G401 (cell line): ENCODE measurements around the gene ACP7. TPM values are rescaled to one million over a fixed set of nuclear protein-coding genes. Genes with fewer than 3 reads are reported as not detected.
"Not testable (repeated sequence)": the region's sequence is repeated elsewhere in the genome, so short reads cannot be mapped to it uniquely, and the experiment has no call there.

Experiments
- DNase-seq: peaks from one replicate; pipeline ENCODE4 v3.0.0-alpha.2; 2015; ENCODE audit warnings: low spot score
- in situ Hi-C: cut with HindIII; loops from 2 replicates; pipeline ENCODE4 v1.10.0; 2016; ENCODE audit warnings: low sequenced_read_pairs, mixed read lengths
- total RNA-seq: library from RNA; depleted of rRNA; stranded (reverse); fragments of >200 nt; shearing (Covaris generic); gene quantifications from 2 replicates; pipeline ENCODE4 v1.2.3, GENCODE V29; 2014

Gene ACP7
- total RNA-seq, 1 experiment from 2014 or later: not detected

DNA sequence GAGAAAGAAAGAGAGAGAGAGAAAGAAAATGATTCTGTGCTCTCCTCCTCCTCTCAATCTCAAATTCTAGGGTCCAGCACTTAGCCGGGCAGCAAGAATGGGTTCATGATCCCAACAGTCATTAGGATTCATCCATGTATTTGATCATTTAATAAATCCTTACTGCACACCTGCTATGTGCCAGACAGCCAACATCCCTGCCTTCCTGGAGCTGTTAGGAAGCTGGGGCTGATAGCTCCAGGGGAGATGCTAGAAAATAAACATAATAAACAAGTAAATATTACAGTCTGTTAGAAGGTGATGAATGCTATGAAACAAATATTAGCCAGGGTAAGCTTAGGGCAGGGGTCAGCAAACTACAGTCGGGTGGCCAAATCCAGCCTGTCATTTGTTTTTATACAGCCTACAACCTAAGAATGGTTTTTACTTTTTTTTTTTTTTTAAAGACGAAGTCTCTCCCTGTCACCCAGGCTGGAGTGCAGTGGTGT is 9.9 kb upstream of the ACP7 start:
- in situ Hi-C loops: no loop called here

DNA sequence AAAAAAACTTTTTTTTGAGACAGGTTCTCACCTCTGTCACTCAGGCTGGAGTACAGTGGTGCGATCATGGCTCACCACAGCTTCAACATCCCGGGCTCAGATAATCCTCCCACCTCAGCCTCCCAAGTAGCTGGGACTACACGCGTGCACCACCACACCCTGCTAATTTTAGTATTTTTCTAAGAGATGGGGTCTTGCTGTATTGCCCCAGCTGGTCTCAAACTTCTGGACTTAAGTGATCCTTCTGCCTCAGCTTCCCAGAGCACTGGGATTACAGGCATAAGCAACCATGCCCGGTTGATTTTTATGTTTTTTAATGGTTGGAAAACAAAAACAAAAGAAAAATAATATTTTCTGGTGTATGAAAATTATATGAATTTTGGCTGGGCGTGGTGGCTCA is 9.2 kb upstream of the ACP7 start:
- DNase-seq: no peak
- in situ Hi-C loops: no loop called here

More for the DNA sequence above, 9.9 kb upstream of the ACP7 start:
- DNase-seq: no peak

DNA sequence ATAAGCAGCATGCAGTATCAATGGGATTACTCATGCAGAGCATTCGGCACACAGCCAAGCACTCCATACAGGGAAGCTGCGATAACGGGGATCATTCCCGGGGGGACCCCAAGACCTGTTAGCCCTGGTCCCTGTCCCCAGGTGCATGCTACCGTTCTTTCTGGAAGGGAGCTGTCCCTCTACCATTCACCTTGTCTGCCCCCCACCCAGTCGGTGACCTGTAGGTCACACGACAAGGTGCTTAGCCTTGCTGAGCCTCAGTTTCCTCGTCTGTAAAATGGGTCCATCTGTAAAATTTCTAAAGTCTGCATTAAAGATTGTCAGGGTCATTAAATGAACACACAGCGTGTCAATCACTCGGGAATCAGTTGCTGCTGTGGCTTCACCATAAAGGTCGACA is 6.8 kb upstream of the ACP7 start:
- DNase-seq: no peak
- in situ Hi-C loops: no loop called here

DNA sequence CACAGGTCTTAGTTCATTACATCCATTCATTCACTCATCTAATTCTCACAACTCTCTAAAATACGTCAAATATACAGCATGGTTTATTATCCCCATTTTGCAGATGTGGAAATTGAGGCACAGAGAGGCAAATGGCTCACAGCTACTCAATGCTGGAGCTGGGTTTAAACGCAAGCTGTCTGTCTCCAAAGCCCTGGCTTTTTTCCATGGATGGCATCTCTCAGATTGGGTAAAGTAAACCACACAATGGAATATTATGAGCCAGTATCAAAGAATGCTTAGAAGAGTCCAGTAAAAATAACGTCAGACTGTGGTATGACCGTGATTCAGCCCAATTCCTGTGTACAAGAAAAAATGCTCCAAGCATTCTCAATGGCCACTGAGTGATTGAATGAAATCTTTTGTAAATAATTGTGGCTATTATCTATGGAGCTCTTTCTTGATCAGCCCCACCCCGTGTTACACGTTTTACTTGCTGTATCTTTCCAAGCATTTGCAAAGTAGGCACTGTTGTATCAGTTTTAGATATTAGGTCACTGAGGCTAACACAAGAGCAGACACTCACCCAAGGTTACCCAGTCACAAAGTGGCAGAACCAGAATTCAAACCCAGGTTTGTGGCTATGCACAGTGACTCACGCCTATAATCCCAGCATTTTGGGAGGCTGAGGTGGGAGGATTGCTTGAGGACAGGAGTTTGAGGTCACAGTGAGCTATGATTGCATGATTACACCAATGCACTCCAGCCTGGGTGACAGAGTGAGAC is 5.5 kb upstream of the ACP7 start:
- no peak for DNase-seq
- in situ Hi-C loops: no loop called here

DNA sequence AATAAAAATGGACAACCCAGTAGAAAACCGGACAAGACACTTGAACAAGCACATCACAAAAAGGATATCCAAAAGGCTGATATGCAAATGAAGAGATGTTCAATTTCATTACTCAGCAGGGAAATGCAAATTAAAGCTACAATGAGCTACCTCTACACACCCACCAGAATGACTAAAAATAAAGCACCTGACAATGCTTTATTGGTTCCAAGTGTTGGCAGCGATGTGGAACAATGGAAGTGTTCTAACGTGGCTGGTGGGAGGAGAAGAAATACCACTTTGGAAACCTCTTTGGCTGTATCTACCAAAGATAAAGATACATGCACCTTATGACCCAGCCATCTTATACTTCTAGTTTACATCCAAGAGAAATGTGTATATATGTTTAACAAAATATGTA is 3.7 kb upstream of the ACP7 start:
- DNase-seq: peak; percentile 47

DNA sequence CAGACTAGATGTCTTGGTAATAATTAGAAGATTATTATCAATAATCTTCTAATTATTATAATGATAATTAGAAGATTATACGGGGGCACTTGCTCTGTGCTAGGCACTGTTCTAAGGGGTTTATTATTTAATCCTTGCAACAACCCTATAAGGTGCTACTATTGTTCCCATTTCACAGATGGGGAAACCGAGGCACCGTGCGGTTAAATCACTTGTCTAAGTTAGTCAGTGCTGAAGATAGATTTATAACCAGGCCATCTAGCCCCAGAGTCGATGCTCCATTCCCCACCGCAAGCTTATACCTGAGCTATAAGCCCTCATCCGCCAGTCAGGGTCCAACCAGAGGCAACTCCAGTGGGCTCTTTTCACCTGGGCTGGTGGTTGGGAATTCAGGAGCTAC is 2.0 kb upstream of the ACP7 start:
- DNase-seq: no peak

More for the DNA sequence above, 3.7 kb upstream of the ACP7 start:
- in situ Hi-C loops: no loop called here

DNA sequence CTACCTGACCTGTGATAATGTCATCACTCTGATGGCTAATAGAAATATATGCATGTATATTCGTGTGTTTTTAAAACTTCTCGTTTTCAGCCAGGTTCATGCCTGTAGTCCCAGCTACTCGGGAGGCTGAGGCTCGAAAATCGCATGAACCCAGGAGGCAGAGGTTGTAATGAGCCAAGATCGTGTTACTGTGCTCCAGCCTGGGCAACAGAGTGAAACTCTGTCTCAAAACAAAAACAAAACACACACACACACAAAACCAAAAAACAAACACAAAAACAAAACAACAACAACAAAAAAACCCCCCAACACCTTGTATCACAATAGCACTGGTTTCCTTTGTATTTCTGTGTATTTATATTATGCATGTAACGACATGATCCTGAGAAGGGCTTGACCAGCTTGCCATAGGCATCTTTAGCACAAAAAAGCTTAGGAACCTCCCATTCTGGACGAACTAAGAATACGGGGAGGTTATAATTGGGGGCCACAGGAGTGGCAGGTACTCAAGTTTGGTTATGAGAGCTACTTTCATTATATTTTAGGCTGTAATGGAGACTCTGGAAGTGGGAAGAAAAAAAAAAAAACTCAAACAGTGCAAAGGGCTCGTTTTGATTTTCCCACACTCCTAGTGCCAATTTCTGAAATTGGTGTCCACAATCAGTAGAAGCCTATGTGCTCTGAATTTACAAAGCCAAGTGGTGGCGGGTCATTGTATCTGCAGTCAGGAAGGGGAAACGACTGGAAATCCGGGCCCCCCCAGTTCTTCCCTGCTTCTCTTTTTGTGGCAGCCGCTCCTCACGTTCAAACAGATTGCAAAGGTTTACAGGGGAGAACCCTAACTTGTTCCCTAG is 1.2 kb upstream of the ACP7 start:
- DNase-seq: peak; percentile 78
- in situ Hi-C loops: no loop called here

More for the DNA sequence above, 2.0 kb upstream of the ACP7 start:
- in situ Hi-C loops: no loop called here

DNA sequence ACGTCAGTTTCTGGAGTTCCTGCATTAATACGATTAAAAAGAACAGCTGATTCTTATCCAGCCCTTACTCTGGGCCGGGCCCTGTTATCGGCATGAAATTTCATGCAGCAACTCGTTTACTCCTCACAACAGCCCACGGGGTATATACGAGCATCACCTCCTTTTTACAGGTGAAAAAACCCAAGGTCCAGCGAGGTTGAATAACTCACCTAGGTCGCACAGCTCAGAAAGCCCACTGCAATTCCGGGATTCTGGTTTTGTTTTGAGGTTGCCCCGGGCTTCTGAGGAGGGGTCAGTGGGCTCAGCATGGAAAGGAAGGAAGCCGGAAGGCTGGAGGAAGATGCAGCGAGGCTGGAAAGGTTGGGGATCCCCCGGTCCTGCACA is 577 bp upstream of the ACP7 start:
- in situ Hi-C loops: no loop called here
- DNase-seq: no peak

DNA sequence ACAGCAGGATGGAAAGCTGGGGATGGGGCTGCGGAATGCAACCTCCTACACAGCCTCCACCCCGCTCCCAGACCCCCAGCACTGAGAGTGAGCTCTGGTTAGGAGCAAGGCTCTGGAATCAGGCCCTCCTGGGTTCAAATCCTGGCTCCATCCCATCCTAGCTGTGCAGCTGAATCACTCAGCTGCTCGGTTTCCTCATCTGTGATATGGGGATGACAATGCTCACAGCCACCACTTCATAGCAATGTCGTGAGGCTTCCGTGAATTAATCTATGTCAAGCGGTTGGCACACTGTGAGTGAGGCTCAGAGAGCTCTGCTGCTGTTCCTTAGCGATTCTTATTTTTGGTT is 538 bp downstream of the ACP7 start:
- in situ Hi-C loops: no loop called here
- DNase-seq: peak; percentile 39

DNA sequence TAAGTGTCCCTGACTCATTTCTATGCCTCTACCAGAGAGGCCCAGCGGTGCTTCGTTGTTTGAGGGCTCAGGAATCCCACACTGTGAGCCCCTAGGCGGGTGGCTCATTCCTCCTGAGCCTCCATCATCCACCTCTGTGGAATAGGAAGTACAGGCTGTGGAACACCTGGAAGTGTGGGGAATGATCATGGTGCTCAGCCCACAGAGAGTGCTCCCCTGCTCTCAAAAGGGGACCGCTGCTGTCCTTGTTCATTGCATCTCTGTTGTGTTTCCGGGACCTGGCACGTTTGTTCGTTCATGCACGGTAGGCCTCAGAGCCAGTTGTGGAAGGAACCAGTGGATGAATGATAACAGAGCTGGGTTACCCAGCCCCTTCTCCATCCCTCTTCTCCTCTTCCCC is 1.2 kb downstream of the ACP7 start:
- in situ Hi-C loops: no loop called here
- DNase-seq: peak; percentile 33

DNA sequence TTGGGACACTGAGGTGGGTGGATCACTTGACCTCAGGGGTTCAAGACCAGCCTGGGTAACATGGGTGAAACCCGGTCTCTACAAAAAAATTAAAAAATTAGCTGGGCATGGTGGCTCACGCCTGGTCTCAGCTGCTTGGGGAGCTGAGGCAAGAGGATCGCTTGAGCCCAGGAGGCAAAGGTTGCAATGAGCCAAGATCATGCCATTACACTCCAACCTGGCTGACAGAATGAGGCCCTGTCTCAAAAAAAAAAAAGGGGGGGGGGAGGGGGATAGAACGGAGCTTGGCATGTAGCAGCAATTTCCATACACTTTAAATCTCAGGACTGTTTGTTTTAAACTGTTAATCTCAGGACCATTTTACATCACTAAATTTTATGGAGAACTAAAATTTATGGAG is 2.2 kb downstream of the ACP7 start:
- peak; percentile 64 for DNase-seq
- in situ Hi-C loops: no loop called here

DNA sequence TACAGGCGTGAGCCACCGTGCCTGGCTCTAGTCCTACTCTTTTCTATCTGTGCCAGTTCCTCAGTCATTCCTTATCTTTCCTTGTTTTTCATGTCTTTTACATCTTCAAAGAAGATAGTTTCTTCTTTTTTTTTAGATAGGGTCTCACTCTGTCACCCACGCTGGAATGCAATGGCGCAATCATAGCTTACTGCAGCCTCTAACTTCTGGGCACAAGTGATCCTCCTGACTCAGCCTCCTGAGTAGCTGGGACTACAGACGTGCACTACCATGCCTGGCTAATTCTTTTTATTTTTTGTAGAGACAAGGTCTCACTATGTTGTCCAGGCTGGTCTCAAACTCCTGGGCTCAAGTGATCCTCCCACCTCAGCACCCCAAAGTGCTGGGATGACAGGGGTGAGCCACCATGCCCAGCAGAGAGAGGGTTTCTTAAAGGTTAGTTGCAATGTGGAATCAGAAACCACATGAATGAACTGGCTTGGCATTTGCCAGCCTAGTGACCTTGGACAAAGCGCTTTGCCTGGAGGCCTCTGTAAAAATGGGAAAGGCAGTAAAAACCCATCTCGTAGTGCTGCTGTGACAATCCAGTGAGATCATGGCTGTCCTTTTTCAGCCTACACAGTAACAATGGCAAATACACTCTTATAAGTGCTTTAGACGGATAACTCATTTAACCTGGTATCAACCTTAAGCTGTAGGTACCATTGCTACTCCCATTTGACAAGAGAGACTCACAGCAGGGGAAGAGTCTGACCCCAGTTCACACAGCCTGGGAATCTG is 3.9 kb downstream of the ACP7 start:
- in situ Hi-C loops: no loop called here

DNA sequence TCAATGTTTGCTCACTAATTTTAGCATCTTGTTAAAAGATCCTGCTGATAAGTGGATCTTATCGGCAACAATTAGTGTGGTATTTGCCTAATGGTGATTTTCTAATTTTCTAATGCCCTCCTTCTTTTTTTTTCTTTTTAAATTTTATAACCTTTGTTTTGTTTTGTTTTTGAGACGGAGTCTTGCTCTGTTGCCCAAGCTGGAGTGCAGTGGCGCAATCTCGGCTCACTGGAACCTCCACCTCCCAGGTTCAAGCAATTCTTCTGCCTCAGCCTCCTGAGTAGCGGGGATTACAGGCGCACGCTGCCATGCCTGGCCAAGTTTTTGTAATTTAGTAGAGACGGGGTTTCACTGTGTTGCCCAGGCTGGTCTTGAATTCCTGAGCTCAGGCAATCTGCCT is 5.8 kb downstream of the ACP7 start:
- in situ Hi-C loops, DNase-seq: not testable (repeated sequence)

More for the DNA sequence above, 3.9 kb downstream of the ACP7 start:
- DNase-seq: no peak

DNA sequence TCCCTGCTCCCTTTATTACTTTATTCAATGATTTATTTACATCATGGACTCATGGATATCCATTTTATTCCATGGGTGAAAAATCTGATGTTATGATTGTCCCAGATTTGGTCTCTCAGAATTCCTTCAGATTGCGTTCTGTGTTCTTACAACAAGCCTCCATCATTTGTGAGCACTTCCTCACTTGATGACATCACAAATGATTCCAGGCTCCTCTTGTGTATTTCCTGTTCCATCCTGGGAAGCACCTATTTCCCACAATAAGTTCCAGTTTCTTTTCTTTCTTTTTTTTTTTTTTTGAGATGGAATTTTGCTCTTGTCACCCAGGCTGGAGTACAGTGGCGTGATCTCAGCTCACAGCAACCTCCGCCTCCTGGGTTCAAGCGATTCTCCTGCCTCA is 6.7 kb downstream of the ACP7 start:
- no peak for DNase-seq
- in situ Hi-C loops: no loop called here

DNA sequence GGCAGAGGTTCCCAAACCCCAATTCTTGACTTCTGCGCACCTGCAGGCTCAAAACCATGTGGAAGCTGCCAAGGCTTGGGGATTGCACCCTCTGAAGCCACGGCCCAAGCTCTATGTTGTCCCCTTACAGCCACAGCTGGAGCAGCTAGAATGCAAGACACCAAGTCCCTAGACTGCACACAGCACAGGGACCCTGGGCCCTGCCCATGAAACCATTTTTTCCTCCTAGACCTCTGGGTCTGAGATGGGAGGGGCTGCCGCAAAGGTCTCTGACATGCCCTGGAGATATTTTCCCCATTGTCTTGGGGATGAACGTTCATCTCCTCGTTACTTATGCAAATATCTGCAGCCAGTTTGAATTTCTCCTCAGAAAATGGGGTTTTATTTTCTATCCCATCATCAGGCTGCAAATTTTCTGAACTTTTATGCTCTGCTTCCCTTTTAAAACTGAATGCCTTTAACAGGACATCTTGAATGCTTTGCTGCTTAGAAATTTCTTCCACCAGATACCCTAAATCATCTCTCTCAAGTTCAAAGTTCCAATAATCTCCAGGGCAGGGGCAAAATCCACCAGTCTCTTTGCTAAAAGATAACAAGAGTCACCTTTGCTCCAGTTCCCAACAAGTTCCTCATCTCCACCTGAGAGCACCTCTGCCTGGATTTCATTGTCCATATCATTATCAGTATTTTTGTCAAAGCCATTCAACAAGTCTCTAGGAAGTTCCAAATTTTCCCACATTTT is 11.8 kb downstream of the ACP7 start:
- in situ Hi-C loops, DNase-seq: not testable (repeated sequence)

DNA sequence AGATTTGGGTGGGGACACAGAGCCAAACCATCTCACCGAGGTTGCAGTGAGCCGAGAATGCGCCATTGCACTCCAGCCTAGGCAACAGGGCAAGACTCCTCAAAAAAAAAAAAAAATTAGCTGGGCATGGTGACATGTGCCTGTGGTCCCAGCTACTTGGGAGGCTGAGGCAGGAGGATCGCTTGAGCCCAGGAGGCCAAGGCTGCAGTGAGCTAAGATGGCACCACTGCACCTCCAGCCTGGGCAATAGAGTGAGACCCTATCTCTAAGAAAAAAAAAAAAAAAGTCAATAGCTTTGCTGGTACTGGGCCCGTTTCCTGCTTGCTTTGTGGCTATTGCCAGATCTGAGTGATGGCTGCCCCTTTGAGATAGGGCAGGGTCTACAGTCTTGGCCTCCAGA is 13.1 kb downstream of the ACP7 start:
- DNase-seq: no peak

DNA sequence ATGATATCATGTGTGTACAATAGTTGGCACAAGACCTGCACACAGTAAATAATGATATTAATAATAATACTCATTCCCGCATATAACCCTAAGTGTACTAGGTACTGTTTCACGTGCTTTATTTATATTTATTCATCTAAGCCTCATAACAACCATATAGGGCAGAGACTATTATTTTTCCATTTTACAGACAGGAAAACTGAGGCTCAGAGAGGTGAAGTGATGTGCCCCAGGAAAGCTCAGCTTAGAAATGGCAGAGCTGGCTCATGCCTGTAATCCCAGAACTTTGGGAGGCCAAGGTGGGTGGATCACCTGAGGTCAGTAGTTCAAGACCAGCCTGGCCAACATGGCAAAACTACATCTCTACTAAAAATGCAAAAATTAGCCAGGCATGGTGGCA is 13.6 kb downstream of the ACP7 start:
- in situ Hi-C loops: no loop called here
- no peak for DNase-seq

More for the DNA sequence above, 13.1 kb downstream of the ACP7 start:
- in situ Hi-C loops: no loop called here

DNA sequence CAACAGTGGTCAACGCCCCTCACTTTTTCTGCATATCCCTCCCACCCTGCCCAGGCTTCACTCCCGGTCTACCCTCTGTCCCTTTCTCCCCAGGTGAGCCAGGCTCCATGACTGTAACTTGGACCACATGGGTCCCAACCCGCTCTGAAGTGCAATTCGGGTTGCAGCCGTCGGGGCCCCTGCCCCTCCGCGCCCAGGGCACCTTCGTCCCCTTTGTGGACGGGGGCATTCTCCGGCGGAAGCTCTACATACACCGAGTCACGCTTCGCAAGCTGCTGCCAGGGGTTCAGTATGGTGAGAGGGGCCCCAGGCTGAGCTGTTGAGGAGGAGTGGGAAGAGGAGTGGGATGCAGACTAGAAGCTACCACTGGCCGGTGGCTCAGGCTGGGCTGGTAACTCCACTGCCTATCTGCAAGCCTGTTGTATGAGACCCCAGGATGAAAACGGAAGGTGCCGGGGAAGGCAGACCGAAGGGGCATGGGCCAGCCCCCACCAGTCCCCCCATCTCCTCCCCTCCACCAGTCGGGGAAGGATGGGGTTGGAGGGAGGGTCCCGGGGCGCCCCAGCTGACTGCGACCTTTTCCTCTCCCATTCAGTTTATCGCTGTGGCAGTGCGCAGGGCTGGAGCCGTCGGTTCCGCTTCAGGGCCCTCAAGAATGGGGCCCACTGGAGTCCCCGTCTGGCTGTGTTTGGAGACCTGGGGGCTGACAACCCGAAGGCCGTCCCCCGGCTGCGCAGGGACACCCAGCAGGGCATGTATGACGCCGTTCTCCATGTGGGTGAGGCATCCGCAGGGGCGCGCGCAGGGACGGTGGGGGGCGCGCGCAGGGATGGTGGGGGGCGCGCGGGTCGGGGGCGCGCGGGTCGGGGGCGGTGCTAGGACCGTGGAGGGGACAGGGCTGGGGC is 14.4 kb downstream of the ACP7 start:
- no peak for DNase-seq

More for the DNA sequence above, 14.4 kb downstream of the ACP7 start:
- in situ Hi-C loops: no loop called here
